GM23248 (cell line): Measurements from ENCODE around the gene NLGN2.

Experiments used
- EZH2 ChIP-seq: fragments of 200-600 bp; sonication (generic); IDR thresholded peaks from 2 replicates; pipeline ENCODE4 v1.6.1; 2018; ENCODE audit warnings: antibody characterized with exemption, mild to moderate bottlenecking; ENCODE audit not compliant: insufficient read depth, poor library complexity, severe bottlenecking
- EZH2phosphoT487 ChIP-seq: fragments of 200-600 bp; sonication (generic); IDR thresholded peaks from 2 replicates; pipeline ENCODE4 v1.6.1; 2018; ENCODE audit warnings: antibody characterized with exemption, moderate library complexity, mild to moderate bottlenecking, low read depth; ENCODE audit not compliant: insufficient read depth

GRCh38 chr17:7403727-7403976 is 4.0 kb upstream of the NLGN2 start:
- no peak for TF ChIP-seq EZH2
- TF ChIP-seq EZH2phosphoT487, result no peak
